ENCODE results near the gene SFXN4. TPM values are rescaled to one million over a fixed set of nuclear protein-coding genes. Genes with fewer than 3 reads are reported as not detected.
"Not testable (repeated sequence)": the region's sequence is repeated elsewhere in the genome, so short reads cannot be mapped to it uniquely, and the experiment has no call there.

SFXN4 gene
- total RNA-seq, 1 experiment from 2014 or later: 45.3 TPM

GRCh38 chr10:119153661-119154060 lies 11.9 kb downstream of the SFXN4 start:
- peaks cover 86% of the 10 kb centered on the region for H3K36me3 Mint-ChIP-seq (ENCODE audit: insufficient read depth, unreplicated experiment)
- no peak overlapping the region for H3K4me3 Mint-ChIP-seq (ENCODE audit: unreplicated experiment)
- no peak overlapping the region for H3K4me3 ChIP-seq (ENCODE audit: low read depth, low read length)
- H3K27ac Mint-ChIP-seq (ENCODE audit: unreplicated experiment): no peak overlapping the region
- intact Hi-C loops (cut with micrococcal nuclease; ENCODE audit: unreplicated experiment): no loop called here
- TF ChIP-seq CTCF (IDR thresholded peaks at IDR 0.05; ENCODE audit: insufficient read depth in 1 of 2, low read depth in 1 of 2, low read length in 1 of 2, severe bottlenecking in 1 of 2, unreplicated experiment in 1 of 2): no peak
- H3K9me3 Mint-ChIP-seq (ENCODE audit: unreplicated experiment): no peaks in the 10 kb centered on the region
- H3K4me1 ChIP-seq: no peaks in the 10 kb centered on the region
- peaks cover 5% of the 10 kb centered on the region for H3K36me3 ChIP-seq (ENCODE audit: control insufficient read depth, insufficient read depth, low read length)
- no peaks in the 10 kb centered on the region for H3K27me3 ChIP-seq (replicated peaks; ENCODE audit: control insufficient read depth, insufficient read depth, low read length)
- BruUV-seq (replicated peaks): no TSS peak
- no peaks in the 10 kb centered on the region for H3K27me3 Mint-ChIP-seq (ENCODE audit: insufficient read depth, unreplicated experiment)
- CTCF ChIA-PET: no interaction called here
- POLR2A ChIA-PET: no interaction called here
- H3K9me3 ChIP-seq: no peaks in the 10 kb centered on the region
- no peak for DNase-seq
- H3K4me1 Mint-ChIP-seq (ENCODE audit: low read depth, unreplicated experiment): no peaks in the 10 kb centered on the region

- no TSS peak for BruUV-seq (replicated peaks)
- H3K27me3 Mint-ChIP-seq (ENCODE audit: insufficient read depth, unreplicated experiment): no peaks in the 10 kb centered on the region
- POLR2A ChIA-PET: no interaction called here
These were observed 12.5 kb downstream of the SFXN4 start for GRCh38 chr10:119153041-119153440.

GRCh38 chr10:119151601-119152000 lies 13.9 kb downstream of the SFXN4 start:
- BruUV-seq (replicated peaks); H3K27me3 Mint-ChIP-seq (ENCODE audit: insufficient read depth, unreplicated experiment); DNase-seq; intact Hi-C loops (cut with micrococcal nuclease; ENCODE audit: unreplicated experiment); H3K27ac Mint-ChIP-seq (ENCODE audit: unreplicated experiment); H3K4me3 ChIP-seq (ENCODE audit: low read depth, low read length); POLR2A ChIA-PET; H3K9me3 Mint-ChIP-seq (ENCODE audit: unreplicated experiment); H3K27me3 ChIP-seq (replicated peaks; ENCODE audit: control insufficient read depth, insufficient read depth, low read length); H3K4me1 Mint-ChIP-seq (ENCODE audit: low read depth, unreplicated experiment); H3K9me3 ChIP-seq; H3K36me3 ChIP-seq (ENCODE audit: control insufficient read depth, insufficient read depth, low read length); H3K4me3 Mint-ChIP-seq (ENCODE audit: unreplicated experiment); H3K4me1 ChIP-seq: not testable (repeated sequence)
- peaks cover 76% of the 10 kb centered on the region for H3K36me3 Mint-ChIP-seq (ENCODE audit: insufficient read depth, unreplicated experiment)
- CTCF ChIA-PET: interaction anchor here (0.6 kb wide), 1 partner anchor 13 kb away, joined by 5 read pairs; no protein-coding TSS in a partner anchor

More at GRCh38 chr10:119153041-119153440, 12.5 kb downstream of the SFXN4 start:
- H3K4me3 ChIP-seq (ENCODE audit: low read depth, low read length): no peak overlapping the region
- no peaks in the 10 kb centered on the region for H3K9me3 Mint-ChIP-seq (ENCODE audit: unreplicated experiment)
- H3K27me3 ChIP-seq (replicated peaks; ENCODE audit: control insufficient read depth, insufficient read depth, low read length): no peaks in the 10 kb centered on the region
- H3K4me3 Mint-ChIP-seq (ENCODE audit: unreplicated experiment): no peak overlapping the region
- peaks cover 5% of the 10 kb centered on the region for H3K36me3 ChIP-seq (ENCODE audit: control insufficient read depth, insufficient read depth, low read length)
- H3K36me3 Mint-ChIP-seq (ENCODE audit: insufficient read depth, unreplicated experiment): peaks cover 83% of the 10 kb centered on the region
- no peaks in the 10 kb centered on the region for H3K9me3 ChIP-seq
- intact Hi-C loops (cut with micrococcal nuclease; ENCODE audit: unreplicated experiment): no loop called here
- CTCF ChIA-PET: no interaction called here
- TF ChIP-seq CTCF (IDR thresholded peaks at IDR 0.05; ENCODE audit: insufficient read depth in 1 of 2, low read depth in 1 of 2, low read length in 1 of 2, severe bottlenecking in 1 of 2, unreplicated experiment in 1 of 2): no peak
- H3K4me1 Mint-ChIP-seq (ENCODE audit: low read depth, unreplicated experiment): no peaks in the 10 kb centered on the region
- DNase-seq: no peak
- no peaks in the 10 kb centered on the region for H3K4me1 ChIP-seq
- H3K27ac Mint-ChIP-seq (ENCODE audit: unreplicated experiment): no peak overlapping the region

- H3K27me3 ChIP-seq (replicated peaks; ENCODE audit: control insufficient read depth, insufficient read depth, low read length): no peaks in the 10 kb centered on the region
- no peaks in the 10 kb centered on the region for H3K9me3 ChIP-seq
- no peak for TF ChIP-seq CTCF (IDR thresholded peaks at IDR 0.05; ENCODE audit: insufficient read depth in 1 of 2, low read depth in 1 of 2, low read length in 1 of 2, severe bottlenecking in 1 of 2, unreplicated experiment in 1 of 2)
- ChIA-PET POLR2A (no interaction called here), CTCF (no interaction called here)
- DNase-seq: peak in 1 of 2 experiments; percentile 39
- Mint-ChIP-seq H3K27ac (ENCODE audit: unreplicated experiment) (no peak overlapping the region), H3K9me3 (ENCODE audit: unreplicated experiment) (no peaks in the 10 kb centered on the region), H3K4me1 (ENCODE audit: low read depth, unreplicated experiment) (no peaks in the 10 kb centered on the region), H3K4me3 (ENCODE audit: unreplicated experiment) (no peak overlapping the region), H3K27me3 (ENCODE audit: insufficient read depth, unreplicated experiment) (no peaks in the 10 kb centered on the region), H3K36me3 (ENCODE audit: insufficient read depth, unreplicated experiment) (peaks cover 63% of the 10 kb centered on the region)
- H3K36me3 ChIP-seq (ENCODE audit: control insufficient read depth, insufficient read depth, low read length): peaks cover 2% of the 10 kb centered on the region
- intact Hi-C loops (cut with micrococcal nuclease; ENCODE audit: unreplicated experiment): no loop called here
- no peaks in the 10 kb centered on the region for H3K4me1 ChIP-seq
- BruUV-seq (replicated peaks): no TSS peak
- H3K4me3 ChIP-seq (ENCODE audit: low read depth, low read length): no peak overlapping the region
These were observed 15.8 kb downstream of the SFXN4 start for GRCh38 chr10:119149729-119150128.
